Measurements from ENCODE around the gene FOXP1.

Gene FOXP1

GRCh38 chr3:70930066-70930465 is 653.5 kb downstream of the FOXP1 start:
- Histone ChIP-seq H3K4me2 (ENCODE audit: low read length) (no peak overlapping the region), H3K4me1 (ENCODE audit: low read length) (no peaks in the 10 kb centered on the region), H3K9ac (ENCODE audit: low read length) (no peak overlapping the region), H4K20me1 (ENCODE audit: insufficient read depth, low read length) (no peaks in the 10 kb centered on the region), H3K36me3 (replicated peaks; ENCODE audit: low read depth, low read length) (no peaks in the 10 kb centered on the region), H3K27me3 (ENCODE audit: low read depth, low read length) (no peaks in the 10 kb centered on the region), H3K4me3 (ENCODE audit: low read length) (no peak overlapping the region), H3K27ac (ENCODE audit: low read length) (no peak overlapping the region), H2AFZ (ENCODE audit: low read depth, low read length) (no peak overlapping the region), H3K9me3 (ENCODE audit: insufficient read depth, low read length) (no peaks in the 10 kb centered on the region), H3K79me2 (ENCODE audit: low read length) (no peaks in the 10 kb centered on the region)
- TF ChIP-seq, protein P1, sequence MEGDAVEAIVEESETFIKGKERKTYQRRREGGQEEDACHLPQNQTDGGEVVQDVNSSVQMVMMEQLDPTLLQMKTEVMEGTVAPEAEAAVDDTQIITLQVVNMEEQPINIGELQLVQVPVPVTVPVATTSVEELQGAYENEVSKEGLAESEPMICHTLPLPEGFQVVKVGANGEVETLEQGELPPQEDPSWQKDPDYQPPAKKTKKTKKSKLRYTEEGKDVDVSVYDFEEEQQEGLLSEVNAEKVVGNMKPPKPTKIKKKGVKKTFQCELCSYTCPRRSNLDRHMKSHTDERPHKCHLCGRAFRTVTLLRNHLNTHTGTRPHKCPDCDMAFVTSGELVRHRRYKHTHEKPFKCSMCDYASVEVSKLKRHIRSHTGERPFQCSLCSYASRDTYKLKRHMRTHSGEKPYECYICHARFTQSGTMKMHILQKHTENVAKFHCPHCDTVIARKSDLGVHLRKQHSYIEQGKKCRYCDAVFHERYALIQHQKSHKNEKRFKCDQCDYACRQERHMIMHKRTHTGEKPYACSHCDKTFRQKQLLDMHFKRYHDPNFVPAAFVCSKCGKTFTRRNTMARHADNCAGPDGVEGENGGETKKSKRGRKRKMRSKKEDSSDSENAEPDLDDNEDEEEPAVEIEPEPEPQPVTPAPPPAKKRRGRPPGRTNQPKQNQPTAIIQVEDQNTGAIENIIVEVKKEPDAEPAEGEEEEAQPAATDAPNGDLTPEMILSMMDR (IDR thresholded peaks at IDR 0.05; ENCODE audit: low read depth, low read length): no peak
- TF ChIP-seq EZH2phosphoT487 (IDR thresholded peaks at IDR 0.05; ENCODE audit: low read depth): no peak

- no peaks in the 10 kb centered on the region for H3K9me3 ChIP-seq (ENCODE audit: insufficient read depth, low read length)
- no peaks in the 10 kb centered on the region for H3K79me2 ChIP-seq (ENCODE audit: low read length)
- TF ChIP-seq, protein P1 (IDR thresholded peaks at IDR 0.05; ENCODE audit: low read depth, low read length): no peak
- TF ChIP-seq EZH2phosphoT487 (IDR thresholded peaks at IDR 0.05; ENCODE audit: low read depth): no peak
These were observed 656.3 kb downstream of the FOXP1 start for GRCh38 chr3:70927239-70927638.

GRCh38 chr3:70926835-70927234 is 656.7 kb downstream of the FOXP1 start:
- Histone ChIP-seq H3K27ac (ENCODE audit: low read length) (no peak overlapping the region), H3K27me3 (ENCODE audit: low read depth, low read length) (no peaks in the 10 kb centered on the region), H3K79me2 (ENCODE audit: low read length) (no peaks in the 10 kb centered on the region), H2AFZ (ENCODE audit: low read depth, low read length) (no peak overlapping the region), H4K20me1 (ENCODE audit: insufficient read depth, low read length) (no peaks in the 10 kb centered on the region), H3K4me1 (ENCODE audit: low read length) (no peaks in the 10 kb centered on the region), H3K4me3 (ENCODE audit: low read length) (no peak overlapping the region), H3K36me3 (replicated peaks; ENCODE audit: low read depth, low read length) (no peaks in the 10 kb centered on the region), H3K9me3 (ENCODE audit: insufficient read depth, low read length) (no peaks in the 10 kb centered on the region), H3K4me2 (ENCODE audit: low read length) (no peak overlapping the region), H3K9ac (ENCODE audit: low read length) (no peak overlapping the region)
- TF ChIP-seq, protein P1 (IDR thresholded peaks at IDR 0.05; ENCODE audit: low read depth, low read length): no peak
- no peak for TF ChIP-seq EZH2phosphoT487 (IDR thresholded peaks at IDR 0.05; ENCODE audit: low read depth)

More at GRCh38 chr3:70927239-70927638, 656.3 kb downstream of the FOXP1 start:
- no peak overlapping the region for H3K9ac ChIP-seq (ENCODE audit: low read length)
- no peak overlapping the region for H2AFZ ChIP-seq (ENCODE audit: low read depth, low read length)
- no peak overlapping the region for H3K4me2 ChIP-seq (ENCODE audit: low read length)
- H3K27ac ChIP-seq (ENCODE audit: low read length): no peak overlapping the region
- H3K4me1 ChIP-seq (ENCODE audit: low read length): no peaks in the 10 kb centered on the region
- H3K36me3 ChIP-seq (replicated peaks; ENCODE audit: low read depth, low read length): no peaks in the 10 kb centered on the region
- no peaks in the 10 kb centered on the region for H3K27me3 ChIP-seq (ENCODE audit: low read depth, low read length)
- H4K20me1 ChIP-seq (ENCODE audit: insufficient read depth, low read length): no peaks in the 10 kb centered on the region
- H3K4me3 ChIP-seq (ENCODE audit: low read length): no peak overlapping the region

GRCh38 chr3:70919661-70920060 is 663.9 kb downstream of the FOXP1 start:
- Histone ChIP-seq H4K20me1 (ENCODE audit: insufficient read depth, low read length) (no peaks in the 10 kb centered on the region), H3K4me1 (ENCODE audit: low read length) (no peaks in the 10 kb centered on the region), H3K9ac (ENCODE audit: low read length) (no peak overlapping the region), H2AFZ (ENCODE audit: low read depth, low read length) (no peak overlapping the region), H3K9me3 (ENCODE audit: insufficient read depth, low read length) (no peaks in the 10 kb centered on the region), H3K27me3 (ENCODE audit: low read depth, low read length) (peaks cover 9% of the 10 kb centered on the region; the same call in 1 of the 2 replicates), H3K4me3 (ENCODE audit: low read length) (no peak overlapping the region), H3K36me3 (replicated peaks; ENCODE audit: low read depth, low read length) (no peaks in the 10 kb centered on the region), H3K79me2 (ENCODE audit: low read length) (no peaks in the 10 kb centered on the region), H3K4me2 (ENCODE audit: low read length) (no peak overlapping the region), H3K27ac (ENCODE audit: low read length) (no peak overlapping the region)
- TF ChIP-seq, protein P1 (IDR thresholded peaks at IDR 0.05; ENCODE audit: low read depth, low read length): no peak
- TF ChIP-seq EZH2phosphoT487 (IDR thresholded peaks at IDR 0.05; ENCODE audit: low read depth): no peak

All from OCI-LY3 (cell line).